Thyroid gland (tissue), 4 donors: Measurements from ENCODE around the gene OXA1L.

Experiments
- CTCF ChIP-seq, 6 experiments: fragments of 200-600 bp in 3 of 6; fragments of 450-650 bp in 3 of 6; sonication (generic) in 3 of 6; IDR thresholded peaks; one replicate each; pipeline ENCODE4 v1.5.1; 2016 to 2019; ENCODE audit warnings: antibody characterized with exemption in 6 of 6, mild to moderate bottlenecking in 2 of 6, inconsistent platforms in 1 of 6, moderate library complexity in 1 of 6
- POLR2A ChIP-seq, 2 donors: fragments of 450-650 bp; IDR thresholded peaks; one replicate each; pipeline ENCODE4 v1.6.1; 2017; ENCODE audit warnings: antibody characterized with exemption in 2 of 2, mild to moderate bottlenecking in 2 of 2, moderate library complexity in 1 of 2

GRCh38 chr14:22812744-22813143 is 46.3 kb downstream of the OXA1L start:
- no peak for TF ChIP-seq CTCF (IDR thresholded peaks at IDR 0.05)
- no peak for TF ChIP-seq POLR2A (IDR thresholded peaks at IDR 0.05)
